Measurements from ENCODE around the gene ELL.

- TF ChIP-seq POLR2AphosphoS5 (IDR thresholded peaks at IDR 0.05; ENCODE audit: borderline replicate concordance, low read depth, low read length): peak; percentile 46; the same call in 1 of the 2 replicates
- no peak for TF ChIP-seq EZH2 (IDR thresholded peaks at IDR 0.05)
- TF ChIP-seq FOXP2 (optimal IDR thresholded peaks at IDR 0.05; ENCODE audit: control extremely low read depth, extremely low read length, insufficient read depth): peak; percentile 52
Measured at GRCh38 chr19:18416778-18417249, 105.1 kb downstream of the ELL start.

Measured in SK-N-MC (cell line).